DND-41 (cell line): ENCODE data around the gene MTERF4.

Source experiments
- ATAC-seq: fragments of 200-7000 bp; cut with Tn5 transposase; 3 replicates; pipeline ENCODE4 v1.9.1; 2021; ENCODE audit warnings: low read depth; ENCODE audit not compliant: insufficient read depth
- DNase-seq: peaks from one replicate; pipeline ENCODE4 v3.0.0-alpha.2; 2020
- H2AFZ ChIP-seq: 2 replicates; pipeline ENCODE4 v1.6.0; 2012; ENCODE audit warnings: low read depth, low read length
- H3K27ac ChIP-seq: 2 replicates; pipeline ENCODE4 v1.5.1; 2012; ENCODE audit warnings: low read length, inconsistent platforms
- H3K27me3 ChIP-seq: fragments of 200-600 bp; sonication (generic); 2 replicates; pipeline ENCODE4 v1.6.0; 2012; ENCODE audit warnings: low read length, mild to moderate bottlenecking, inconsistent platforms; ENCODE audit not compliant: insufficient read depth, poor library complexity
- H3K36me3 ChIP-seq: 2 replicates; pipeline ENCODE4 v1.5.1; 2012; ENCODE audit warnings: low read length, inconsistent platforms; ENCODE audit not compliant: insufficient read depth
- H3K4me1 ChIP-seq: 2 replicates; pipeline ENCODE4 v1.5.1; 2012; ENCODE audit warnings: mild to moderate bottlenecking, low read length; ENCODE audit not compliant: insufficient read depth
- H3K4me2 ChIP-seq: 2 replicates; pipeline ENCODE4 v1.6.0; 2012; ENCODE audit warnings: mild to moderate bottlenecking, moderate library complexity, low read length, inconsistent platforms; ENCODE audit not compliant: insufficient read depth
- H3K4me3 ChIP-seq, 2 experiments: fragments of 200-600 bp in 1 of 2; shearing (Covaris generic) in 1 of 2; 2 replicates each; pipeline ENCODE4 v1.5.1; 2012 to 2016; ENCODE audit warnings: inconsistent platforms in 2 of 2, low read length in 2 of 2, mild to moderate bottlenecking in 2 of 2, low read depth in 1 of 2, moderate library complexity in 1 of 2
- H3K79me2 ChIP-seq: 2 replicates; pipeline ENCODE4 v1.6.0; 2012; ENCODE audit warnings: low read length, inconsistent platforms; ENCODE audit not compliant: insufficient read depth
- H3K9ac ChIP-seq: 2 replicates; pipeline ENCODE4 v1.6.0; 2012; ENCODE audit warnings: low read depth, mild to moderate bottlenecking, inconsistent platforms, low read length, moderate library complexity
- H3K9me3 ChIP-seq: 2 replicates; pipeline ENCODE4 v1.5.1; 2012; ENCODE audit warnings: low read length, moderate library complexity, mild to moderate bottlenecking, inconsistent platforms; ENCODE audit not compliant: insufficient read depth, severe bottlenecking
- H4K20me1 ChIP-seq: 2 replicates; pipeline ENCODE4 v1.6.0; 2012; ENCODE audit warnings: low read length; ENCODE audit not compliant: insufficient read depth
- EZH2 ChIP-seq: IDR thresholded peaks from 3 replicates; pipeline ENCODE4 v1.6.1; 2012; ENCODE audit warnings: borderline replicate concordance, low read depth, mild to moderate bottlenecking, moderate library complexity, low read length, inconsistent platforms; ENCODE audit not compliant: severe bottlenecking
- TF ChIP-seq, protein P1 (sequence below): IDR thresholded peaks from 2 replicates; pipeline ENCODE4 v1.5.1; 2012; ENCODE audit warnings: borderline replicate concordance, low read length, moderate library complexity, mild to moderate bottlenecking; ENCODE audit not compliant: poor library complexity, severe bottlenecking; ENCODE audit errors: extremely low read depth

MTERF4 gene

DNA sequence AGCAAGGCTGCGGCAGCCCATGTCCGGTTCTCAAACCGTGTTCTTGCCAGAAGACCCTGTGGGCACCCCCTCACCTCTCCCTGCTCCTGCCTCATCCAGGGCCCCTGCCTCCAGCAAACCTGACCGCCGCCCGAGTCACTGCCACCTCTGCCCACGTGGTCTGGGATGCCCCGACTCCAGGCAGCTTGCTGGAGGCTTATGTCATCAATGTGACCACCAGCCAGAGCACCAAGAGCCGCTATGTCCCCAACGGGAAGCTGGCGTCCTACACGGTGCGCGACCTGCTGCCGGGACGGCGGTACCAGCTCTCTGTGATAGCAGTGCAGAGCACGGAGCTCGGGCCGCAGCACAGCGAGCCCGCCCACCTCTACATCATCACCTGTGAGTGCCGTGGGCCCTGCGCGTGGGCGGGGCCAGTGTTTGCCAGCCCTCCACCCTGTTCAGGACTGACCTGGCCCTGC, 32.2 kb downstream of the MTERF4 start:
- H3K27ac ChIP-seq = no peak overlapping the region
- H3K27me3 ChIP-seq = no peaks in the 10 kb centered on the region
- H3K4me2 ChIP-seq = no peak overlapping the region
- no peaks in the 10 kb centered on the region for H3K36me3 ChIP-seq
- ATAC-seq (no peak), DNase-seq (no peak)
- no peaks in the 10 kb centered on the region for H3K79me2 ChIP-seq
- no peak overlapping the region for H3K4me3 ChIP-seq
- no peak overlapping the region for H3K9ac ChIP-seq
- no peaks in the 10 kb centered on the region for H3K4me1 ChIP-seq
- H4K20me1 ChIP-seq = peaks cover 5% of the 10 kb centered on the region
- no peak overlapping the region for H2AFZ ChIP-seq
- H3K9me3 ChIP-seq = no peaks in the 10 kb centered on the region
- TF ChIP-seq EZH2 = no peak
- TF ChIP-seq, protein P1, sequence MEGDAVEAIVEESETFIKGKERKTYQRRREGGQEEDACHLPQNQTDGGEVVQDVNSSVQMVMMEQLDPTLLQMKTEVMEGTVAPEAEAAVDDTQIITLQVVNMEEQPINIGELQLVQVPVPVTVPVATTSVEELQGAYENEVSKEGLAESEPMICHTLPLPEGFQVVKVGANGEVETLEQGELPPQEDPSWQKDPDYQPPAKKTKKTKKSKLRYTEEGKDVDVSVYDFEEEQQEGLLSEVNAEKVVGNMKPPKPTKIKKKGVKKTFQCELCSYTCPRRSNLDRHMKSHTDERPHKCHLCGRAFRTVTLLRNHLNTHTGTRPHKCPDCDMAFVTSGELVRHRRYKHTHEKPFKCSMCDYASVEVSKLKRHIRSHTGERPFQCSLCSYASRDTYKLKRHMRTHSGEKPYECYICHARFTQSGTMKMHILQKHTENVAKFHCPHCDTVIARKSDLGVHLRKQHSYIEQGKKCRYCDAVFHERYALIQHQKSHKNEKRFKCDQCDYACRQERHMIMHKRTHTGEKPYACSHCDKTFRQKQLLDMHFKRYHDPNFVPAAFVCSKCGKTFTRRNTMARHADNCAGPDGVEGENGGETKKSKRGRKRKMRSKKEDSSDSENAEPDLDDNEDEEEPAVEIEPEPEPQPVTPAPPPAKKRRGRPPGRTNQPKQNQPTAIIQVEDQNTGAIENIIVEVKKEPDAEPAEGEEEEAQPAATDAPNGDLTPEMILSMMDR = no peak

DNA sequence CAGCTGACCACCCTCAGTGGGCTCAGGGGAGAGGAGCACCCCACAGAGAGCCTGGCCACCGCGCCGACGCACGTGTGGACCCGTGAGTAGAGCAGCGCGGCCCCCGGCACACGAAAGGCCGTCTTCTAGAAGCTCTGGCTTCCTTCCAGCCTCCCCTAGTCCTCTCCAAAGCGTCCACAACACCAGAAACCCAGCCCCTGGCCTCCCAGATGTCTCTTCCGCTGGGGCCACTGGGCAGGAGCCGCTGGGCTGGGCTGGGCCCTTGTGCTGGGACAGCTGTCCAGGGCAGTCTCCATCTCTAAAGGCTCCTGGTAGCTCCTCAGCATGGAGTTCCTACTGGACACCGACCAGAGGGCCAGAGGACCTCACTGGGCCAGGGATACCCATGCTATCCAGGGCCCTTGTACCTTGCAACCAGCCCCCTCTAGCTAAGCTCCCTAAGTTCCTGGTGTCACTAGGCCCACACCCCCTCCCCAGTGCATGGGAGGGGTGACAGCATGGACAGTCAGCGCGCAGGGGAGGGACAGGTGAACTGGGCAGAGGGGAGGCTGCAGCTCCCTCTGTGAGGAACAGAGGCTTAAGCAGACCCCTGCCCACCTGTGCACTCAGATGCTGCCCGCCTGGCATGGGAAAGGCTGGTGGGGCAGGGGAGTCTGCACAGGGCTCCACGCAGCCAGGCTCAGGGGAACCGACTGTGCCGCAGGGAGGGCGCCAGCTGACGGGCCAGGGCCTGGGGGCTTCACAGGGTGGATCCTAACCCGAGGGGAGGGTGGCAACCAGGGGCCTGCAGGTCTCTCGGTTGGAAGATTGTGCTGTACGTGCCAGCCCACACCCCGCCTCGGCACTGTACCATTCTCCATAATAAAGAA, 32.9 kb downstream of the MTERF4 start:
- TF ChIP-seq, protein P1 = no peak
- TF ChIP-seq EZH2 = no peak
- no peaks in the 10 kb centered on the region for H3K79me2 ChIP-seq
- ATAC-seq = no peak

DNA sequence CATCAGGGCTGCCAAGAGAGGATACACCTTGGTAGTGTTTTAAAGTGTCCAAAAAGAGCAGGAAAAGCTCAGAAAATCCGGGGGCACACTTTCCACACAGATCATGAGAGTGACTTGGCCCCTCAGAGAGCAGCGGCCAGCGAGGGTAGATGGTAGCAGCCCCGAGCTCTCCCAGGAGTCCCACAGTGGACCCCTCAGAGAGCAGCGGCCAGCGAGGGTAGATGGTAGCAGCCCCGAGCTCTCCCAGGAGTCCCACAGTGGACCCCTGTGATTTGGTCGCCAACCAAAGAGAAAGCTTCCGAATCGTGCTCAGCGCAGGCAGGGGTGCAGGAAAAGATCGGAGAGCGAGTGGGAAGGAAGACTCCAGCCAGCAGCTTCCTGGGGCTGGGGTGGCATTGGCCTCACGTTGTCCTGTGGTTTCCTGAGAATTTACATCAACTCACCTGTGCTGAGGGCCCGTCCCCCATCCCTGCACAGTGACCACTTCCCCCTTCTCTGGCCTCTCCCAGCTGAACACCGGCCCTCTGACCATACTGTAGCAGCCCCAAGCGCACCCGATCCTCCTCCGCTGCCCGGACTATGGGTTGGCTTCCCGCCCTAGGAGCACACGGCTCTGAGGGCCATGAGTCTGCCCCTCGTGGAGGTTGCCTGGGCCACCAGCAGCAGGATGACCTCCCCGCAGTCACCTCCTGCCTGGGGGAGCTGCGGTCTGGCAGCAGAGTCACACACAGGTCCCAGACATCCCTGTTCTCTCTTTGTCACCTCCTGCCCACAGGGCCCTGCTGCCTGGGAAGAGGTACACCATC, 33.7 kb downstream of the MTERF4 start:
- Histone ChIP-seq H3K9me3 (no peaks in the 10 kb centered on the region), H4K20me1 (peaks cover 5% of the 10 kb centered on the region), H3K4me1 (no peaks in the 10 kb centered on the region), H3K36me3 (no peaks in the 10 kb centered on the region), H3K4me2 (no peak overlapping the region), H3K27ac (no peak overlapping the region), H2AFZ (no peak overlapping the region), H3K9ac (no peak overlapping the region), H3K79me2 (no peaks in the 10 kb centered on the region), H3K4me3 (no peak overlapping the region), H3K27me3 (no peaks in the 10 kb centered on the region)
- ATAC-seq (no peak), DNase-seq (no peak)
- TF ChIP-seq EZH2 = no peak
- TF ChIP-seq, protein P1 = no peak

More for the DNA sequence above, 32.9 kb downstream of the MTERF4 start:
- peaks cover 5% of the 10 kb centered on the region for H4K20me1 ChIP-seq
- no peaks in the 10 kb centered on the region for H3K36me3 ChIP-seq
- no peak overlapping the region for H3K4me2 ChIP-seq
- H3K27me3 ChIP-seq = no peaks in the 10 kb centered on the region
- no peaks in the 10 kb centered on the region for H3K9me3 ChIP-seq
- H3K9ac ChIP-seq = no peak overlapping the region
- H3K27ac ChIP-seq = no peak overlapping the region
- no peak overlapping the region for H3K4me3 ChIP-seq
- no peaks in the 10 kb centered on the region for H3K4me1 ChIP-seq
- no peak for DNase-seq
- H2AFZ ChIP-seq = no peak overlapping the region
